Muscle of leg (tissue), 11 donors: ENCODE results near the gene CRTAC1. TPM values are rescaled to one million over a fixed set of nuclear protein-coding genes. Genes with fewer than 3 reads are reported as not detected.

Experiments used
- DNase-seq: peaks from one replicate; pipeline ENCODE4 v3.0.0; 2013
- H3K27ac ChIP-seq: one replicate; pipeline ENCODE4 v1.5.1; 2013; ENCODE audit warnings: mild to moderate bottlenecking, low read length, control low read depth
- H3K27me3 ChIP-seq: one replicate; pipeline ENCODE4 v1.6.1; 2013; ENCODE audit warnings: low read length; ENCODE audit not compliant: control insufficient read depth, insufficient read depth
- H3K36me3 ChIP-seq: one replicate; pipeline ENCODE4 v1.6.1; 2013; ENCODE audit warnings: low read length; ENCODE audit not compliant: control insufficient read depth, insufficient read depth
- H3K4me1 ChIP-seq: one replicate; pipeline ENCODE4 v1.6.1; 2013; ENCODE audit warnings: low read length; ENCODE audit not compliant: control insufficient read depth, insufficient read depth
- H3K4me3 ChIP-seq: one replicate; pipeline ENCODE4 v1.5.1; 2013; ENCODE audit warnings: low read length, control low read depth
- H3K9me3 ChIP-seq: replicated peaks from 2 replicates; pipeline ENCODE4 v1.6.1; 2013; ENCODE audit warnings: low read depth, low read length; ENCODE audit not compliant: control insufficient read depth
- WGBS: methylation state at CpG from one replicate; pipeline ENCODE4 v1.1.5; 2013; ENCODE audit warnings: missing lambda C conversion rate; ENCODE audit not compliant: insufficient coverage; 5-methylcytosine and 5-hydroxymethylcytosine counted together
- polyA plus RNA-seq, 8 donors: library from polyadenylated mRNA; unstranded; fragments of 120-200 nt; gene quantifications; one replicate each; pipeline versions ENCODE4 v1.2.1 to v1.2.3, GENCODE V29; 2013; ENCODE audit warnings: inconsistent platforms in 1 of 8, low replicate concordance in 1 of 8; ENCODE audit not compliant: insufficient read length in 8 of 8, insufficient read depth in 1 of 8
- total RNA-seq: library from RNA; stranded (reverse); fragments of 120-200 nt; gene quantifications from one replicate; pipeline ENCODE4 v1.2.4, GENCODE V29; 2013

The CRTAC1 gene
- total and polyA plus RNA-seq, 9 donors: 0.15 to 1.3 (median 0.54) TPM

GRCh38 chr10:98012644-98013043 lies 17.8 kb downstream of the CRTAC1 start:
- DNase-seq: no peak
- H3K4me3 ChIP-seq: no peak overlapping the region
- H3K27ac ChIP-seq: no peak overlapping the region
- H3K9me3 ChIP-seq: no peaks in the 10 kb centered on the region
- H3K4me1 ChIP-seq: no peaks in the 10 kb centered on the region
- 63% methylated on average over 2 of the region's 2 CpGs for WGBS
- peaks cover 16% of the 10 kb centered on the region for H3K27me3 ChIP-seq
- H3K36me3 ChIP-seq: no peaks in the 10 kb centered on the region

- H3K27me3 ChIP-seq: peaks cover 18% of the 10 kb centered on the region
Observed at GRCh38 chr10:98010939-98011685, 19.3 kb downstream of the CRTAC1 start.

GRCh38 chr10:98006266-98006665 lies 24.2 kb downstream of the CRTAC1 start:
- Histone ChIP-seq H3K27ac (no peak overlapping the region), H3K27me3 (peaks cover 11% of the 10 kb centered on the region), H3K4me3 (no peak overlapping the region), H3K9me3 (no peaks in the 10 kb centered on the region), H3K4me1 (no peaks in the 10 kb centered on the region), H3K36me3 (no peaks in the 10 kb centered on the region)
- DNase-seq: no peak
- WGBS: 7% methylated on average over 12 of the region's 12 CpGs

More at GRCh38 chr10:98010939-98011685, 19.3 kb downstream of the CRTAC1 start:
- Histone ChIP-seq H3K9me3 (no peaks in the 10 kb centered on the region), H3K27ac (no peak overlapping the region), H3K4me3 (no peak overlapping the region), H3K4me1 (no peaks in the 10 kb centered on the region), H3K36me3 (no peaks in the 10 kb centered on the region)
- 76% methylated on average over 4 of the region's 9 CpGs for WGBS
- DNase-seq: no peak

GRCh38 chr10:98001736-98002135 lies 28.7 kb downstream of the CRTAC1 start:
- DNase-seq: no peak
- Histone ChIP-seq H3K27me3 (peaks cover 5% of the 10 kb centered on the region), H3K27ac (no peak overlapping the region), H3K36me3 (no peaks in the 10 kb centered on the region), H3K9me3 (peaks cover 7% of the 10 kb centered on the region), H3K4me3 (no peak overlapping the region), H3K4me1 (no peaks in the 10 kb centered on the region)
- 82% methylated on average over 2 of the region's 9 CpGs for WGBS

- H3K27me3 ChIP-seq: no peaks in the 10 kb centered on the region
- H3K36me3 ChIP-seq: no peaks in the 10 kb centered on the region
- H3K27ac ChIP-seq: no peak overlapping the region
- no peak for DNase-seq
- H3K4me1 ChIP-seq: no peaks in the 10 kb centered on the region
- peaks cover 7% of the 10 kb centered on the region for H3K9me3 ChIP-seq
- H3K4me3 ChIP-seq: no peak overlapping the region
- WGBS: 88% methylated on average over 6 of the region's 11 CpGs
Observed at GRCh38 chr10:98000346-98000745, 30.1 kb downstream of the CRTAC1 start.

- H3K4me1 ChIP-seq: no peaks in the 10 kb centered on the region
- H3K4me3 ChIP-seq: no peak overlapping the region
- 25% methylated on average over 1 of the region's 2 CpGs for WGBS
- H3K27me3 ChIP-seq: no peaks in the 10 kb centered on the region
- no peak for DNase-seq
- H3K36me3 ChIP-seq: no peaks in the 10 kb centered on the region
- peaks cover 7% of the 10 kb centered on the region for H3K9me3 ChIP-seq
- no peak overlapping the region for H3K27ac ChIP-seq
Observed at GRCh38 chr10:97999923-98000248, 30.5 kb downstream of the CRTAC1 start.

GRCh38 chr10:97999066-97999922 lies 31.1 kb downstream of the CRTAC1 start:
- Histone ChIP-seq H3K4me1 (no peaks in the 10 kb centered on the region), H3K9me3 (peaks cover 7% of the 10 kb centered on the region), H3K4me3 (no peak overlapping the region), H3K27me3 (no peaks in the 10 kb centered on the region), H3K27ac (no peak overlapping the region), H3K36me3 (no peaks in the 10 kb centered on the region)
- DNase-seq: no peak
- 63% methylated on average over 10 of the region's 10 CpGs for WGBS

GRCh38 chr10:97991871-97992270 lies 38.5 kb downstream of the CRTAC1 start:
- DNase-seq: peak; percentile 59
- H3K9me3 ChIP-seq: no peaks in the 10 kb centered on the region
- no peaks in the 10 kb centered on the region for H3K27me3 ChIP-seq
- no peak overlapping the region for H3K27ac ChIP-seq
- no CpG with 5 or more reads among the region's 2 CpGs for WGBS
- H3K36me3 ChIP-seq: no peaks in the 10 kb centered on the region
- no peak overlapping the region for H3K4me3 ChIP-seq
- no peaks in the 10 kb centered on the region for H3K4me1 ChIP-seq

- no peaks in the 10 kb centered on the region for H3K36me3 ChIP-seq
- peaks cover 7% of the 10 kb centered on the region for H3K27me3 ChIP-seq
- no peak overlapping the region for H3K27ac ChIP-seq
- no peak overlapping the region for H3K4me3 ChIP-seq
- H3K9me3 ChIP-seq: no peaks in the 10 kb centered on the region
- no peak for DNase-seq
- H3K4me1 ChIP-seq: no peaks in the 10 kb centered on the region
Observed at GRCh38 chr10:97981816-97982215, 48.6 kb downstream of the CRTAC1 start.

- Histone ChIP-seq H3K4me1 (no peaks in the 10 kb centered on the region), H3K9me3 (no peaks in the 10 kb centered on the region), H3K27ac (no peak overlapping the region), H3K4me3 (no peak overlapping the region), H3K36me3 (no peaks in the 10 kb centered on the region), H3K27me3 (peaks cover 39% of the 10 kb centered on the region)
- DNase-seq: no peak
- 40% methylated on average over 1 of the region's 3 CpGs for WGBS
Observed at GRCh38 chr10:97977673-97978072, 52.7 kb downstream of the CRTAC1 start.
